ENCODE results near the gene ELSPBP1.
"Not testable (repeated sequence)": the region's sequence is repeated elsewhere in the genome, so short reads cannot be mapped to it uniquely, and the experiment has no call there.

ELSPBP1 gene

DNA sequence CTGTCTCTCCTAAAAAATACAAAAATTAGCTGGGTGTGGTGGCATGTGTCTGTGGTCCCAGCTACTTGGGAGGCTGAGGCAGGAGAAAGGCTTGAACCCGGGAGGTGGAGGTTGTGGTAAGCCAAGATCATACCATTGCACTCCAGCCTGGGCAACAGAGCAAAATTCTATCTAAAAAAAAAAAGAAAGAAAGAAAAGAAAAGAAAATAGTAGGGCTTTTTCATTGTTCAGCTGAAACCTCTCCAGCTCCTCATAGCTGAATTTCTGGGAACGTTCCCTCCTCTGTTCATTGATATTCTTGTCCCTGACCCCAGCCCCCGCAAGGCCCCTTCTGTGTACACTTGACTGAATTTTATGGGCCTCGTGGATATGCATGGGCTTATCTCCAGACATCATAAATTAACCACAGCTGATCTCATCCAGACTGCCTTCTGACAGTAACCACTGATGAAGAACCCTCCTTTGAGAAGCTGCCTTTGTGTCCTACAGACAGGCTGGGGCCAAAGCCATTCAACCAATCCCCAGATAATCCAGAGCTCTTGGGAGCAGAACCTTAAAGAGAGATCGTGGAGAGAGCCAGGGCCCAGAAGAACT, at the start of gene ELSPBP1:
Gene ELSPBP1, plus strand, starts transcription at position 424 of the 594 bp plus-strand sequence. CDS start 14,036 bp downstream, outside the sequence.
- no peak for DNase-seq (ENCODE audit: low read depth in 2 of 2)

DNA sequence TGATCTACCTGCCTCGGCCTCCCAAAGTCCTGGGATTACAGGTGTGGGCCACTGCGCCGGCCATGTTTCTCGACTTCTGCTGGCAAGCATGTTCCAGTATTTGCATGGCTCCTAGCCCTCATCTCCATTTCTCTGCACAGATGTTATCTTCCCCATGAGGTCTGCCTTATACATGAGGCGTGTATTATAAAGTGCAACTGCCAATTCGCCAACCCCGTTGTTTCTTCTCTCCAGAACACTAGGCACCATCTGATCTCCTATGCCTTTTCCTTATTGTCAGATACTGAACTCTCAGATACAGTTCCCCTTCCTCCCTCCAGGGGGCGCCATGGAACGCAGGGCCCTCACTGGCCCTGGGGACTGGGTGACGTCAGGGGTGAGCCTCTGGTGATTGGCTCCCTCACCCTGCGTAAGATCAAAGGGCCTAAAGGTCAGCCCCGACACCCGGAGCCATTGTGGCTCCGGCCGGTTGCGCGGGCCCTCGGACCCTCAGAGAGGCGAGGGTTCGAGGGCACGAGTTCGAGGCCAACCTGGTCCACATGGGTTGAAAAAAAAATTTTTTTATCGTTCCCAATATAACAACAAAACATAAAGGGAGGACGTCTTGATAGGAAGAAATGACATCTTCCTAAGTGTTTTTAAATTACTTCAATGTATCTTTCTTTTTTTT, 44.4 kb upstream of the ELSPBP1 start:
- not testable (repeated sequence) for DNase-seq (ENCODE audit: low read depth in 2 of 2)

DNA sequence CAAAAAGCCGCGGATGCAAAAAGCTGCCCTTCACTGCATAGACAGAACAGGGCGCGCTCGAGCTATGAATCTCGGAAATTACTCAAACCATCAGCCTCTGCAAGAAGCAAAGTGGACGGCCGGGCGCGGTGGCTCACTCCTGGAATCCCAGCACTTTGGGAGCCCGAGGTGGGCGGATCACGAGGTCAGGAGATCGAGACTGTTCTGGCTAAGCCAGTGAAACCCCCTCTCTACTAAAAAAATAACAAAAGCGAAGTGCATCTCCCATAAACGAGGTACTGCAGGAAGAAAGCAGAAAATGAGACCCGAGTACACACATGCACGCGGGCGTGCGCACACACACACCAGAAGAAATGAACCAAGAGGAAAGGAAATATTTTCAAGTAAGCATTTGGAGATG, 42.3 kb upstream of the ELSPBP1 start:
- DNase-seq (ENCODE audit: low read depth in 2 of 2), result not testable (repeated sequence)

DNA sequence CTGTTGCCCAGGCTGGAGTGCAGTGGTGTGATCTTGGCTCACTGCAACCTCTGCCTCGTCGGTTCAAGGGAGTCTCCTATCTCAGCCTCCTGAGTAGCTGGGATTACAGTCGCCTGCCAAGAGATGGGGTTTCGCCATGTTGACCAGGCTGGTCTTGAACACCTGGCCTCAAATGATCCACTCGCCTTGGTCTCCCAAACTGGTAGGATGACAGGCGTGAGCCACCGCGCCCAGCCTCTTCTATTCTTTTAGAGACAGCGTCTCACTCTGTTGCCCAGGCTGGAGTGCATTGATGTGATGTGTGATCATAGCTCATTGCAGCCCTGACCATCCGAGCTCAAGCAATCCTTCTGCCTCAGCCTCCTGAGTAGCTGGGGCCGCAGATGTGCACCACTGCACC, 38.5 kb upstream of the ELSPBP1 start:
- DNase-seq (ENCODE audit: low read depth in 2 of 2), result not testable (repeated sequence)

DNA sequence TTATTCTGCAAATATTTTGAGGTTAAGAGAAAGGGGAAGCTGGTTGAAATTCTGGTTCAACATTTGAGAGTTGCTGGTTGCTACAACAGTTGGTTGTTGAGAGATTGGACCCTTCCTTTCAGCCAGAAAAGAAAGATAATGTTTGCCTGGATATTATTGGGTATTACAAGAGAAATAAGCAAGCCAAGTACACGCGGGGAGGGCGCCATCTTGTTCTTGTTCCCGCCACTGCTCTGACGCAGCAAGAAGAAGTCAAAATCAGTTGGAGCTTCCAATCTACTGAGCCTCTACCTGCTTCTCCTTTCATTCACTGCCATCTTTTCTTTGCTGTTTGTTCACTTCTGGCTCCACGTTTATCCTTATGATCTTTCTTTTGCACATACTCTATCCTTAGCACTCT, 20.9 kb upstream of the ELSPBP1 start:
- no peak for DNase-seq (ENCODE audit: low read depth in 2 of 2)

DNA sequence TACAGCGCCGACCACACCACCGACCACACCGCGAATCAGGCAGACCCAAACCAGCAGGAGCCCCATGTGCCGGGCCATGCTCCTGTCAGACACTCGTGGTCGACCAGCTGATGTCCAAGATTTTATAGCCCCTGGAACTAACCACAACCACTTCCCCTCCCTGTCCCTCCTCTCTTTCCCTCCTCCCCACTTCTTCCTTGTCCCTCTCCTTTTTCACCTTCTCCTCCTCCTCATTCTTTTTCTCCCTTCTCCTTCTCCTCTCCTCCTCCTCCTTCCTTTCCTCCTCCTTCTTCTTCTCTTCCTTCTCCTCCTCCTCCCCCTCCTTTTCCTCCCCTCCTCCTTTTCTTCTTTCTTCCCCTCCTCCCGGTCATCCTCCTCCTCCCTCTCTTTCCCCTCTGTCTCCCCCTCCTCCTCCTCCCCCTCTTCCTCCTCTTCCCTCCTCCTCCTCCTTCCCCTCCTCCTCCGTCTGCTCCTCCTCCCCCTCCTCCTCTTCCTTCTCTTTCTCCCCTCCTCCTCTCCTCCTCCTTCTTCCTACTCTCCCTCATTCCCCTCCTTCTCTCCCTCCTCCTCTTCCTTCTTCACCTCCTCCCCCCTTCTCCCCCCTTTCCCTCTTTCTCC, 3.1 kb upstream of the ELSPBP1 start:
- no peak for DNase-seq (ENCODE audit: low read depth in 2 of 2)

DNA sequence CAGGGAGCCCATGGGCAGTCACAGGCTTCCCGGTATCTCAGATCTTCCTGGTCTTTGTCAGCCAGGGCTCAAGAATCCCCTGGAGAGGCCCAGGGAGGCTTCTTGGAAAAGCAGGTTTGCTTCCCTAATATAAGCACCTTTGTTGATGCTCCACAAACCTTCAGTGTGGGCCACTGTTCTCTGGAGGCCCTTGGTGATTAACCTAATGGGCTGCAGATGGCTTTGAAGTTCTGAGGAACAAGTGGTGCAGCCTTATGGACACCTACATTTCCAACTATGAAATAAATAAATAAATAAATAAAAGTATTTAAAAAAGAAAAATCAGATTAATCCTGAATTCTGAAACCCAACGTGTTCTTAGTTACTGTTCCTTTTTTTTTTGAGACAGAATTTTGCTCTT, 2.4 kb upstream of the ELSPBP1 start, which contains the start of gene BSPH1:
Gene BSPH1, minus strand, starts transcription at position 101 of the 400 bp plus-strand sequence. Its CDS starts 89 bp downstream, at position 12.
- DNase-seq (ENCODE audit: low read depth in 2 of 2), result no peak

DNA sequence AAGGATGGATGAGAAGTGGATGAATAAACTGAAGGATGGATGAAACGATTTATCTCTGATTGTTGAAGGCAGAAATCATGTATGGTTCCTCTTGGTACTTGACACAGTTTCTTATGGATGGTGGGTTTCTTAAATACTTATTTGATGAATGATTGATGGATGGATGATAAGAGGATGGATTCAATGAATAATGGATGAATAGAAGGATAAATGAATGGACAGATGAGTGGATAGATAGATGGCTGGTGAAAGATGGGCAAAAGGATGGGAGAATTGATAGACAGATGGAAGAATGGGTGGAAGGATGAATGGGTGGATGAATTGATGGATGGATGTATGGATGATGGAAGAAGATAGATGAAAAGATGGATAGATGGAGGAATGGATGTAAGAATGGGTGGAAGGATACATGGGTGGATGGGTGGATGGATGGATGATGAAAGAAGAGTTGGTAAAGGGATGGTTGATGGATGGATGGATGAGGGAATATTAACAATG, 1.8 kb downstream of the ELSPBP1 start:
- no peak for DNase-seq (ENCODE audit: low read depth in 2 of 2)

DNA sequence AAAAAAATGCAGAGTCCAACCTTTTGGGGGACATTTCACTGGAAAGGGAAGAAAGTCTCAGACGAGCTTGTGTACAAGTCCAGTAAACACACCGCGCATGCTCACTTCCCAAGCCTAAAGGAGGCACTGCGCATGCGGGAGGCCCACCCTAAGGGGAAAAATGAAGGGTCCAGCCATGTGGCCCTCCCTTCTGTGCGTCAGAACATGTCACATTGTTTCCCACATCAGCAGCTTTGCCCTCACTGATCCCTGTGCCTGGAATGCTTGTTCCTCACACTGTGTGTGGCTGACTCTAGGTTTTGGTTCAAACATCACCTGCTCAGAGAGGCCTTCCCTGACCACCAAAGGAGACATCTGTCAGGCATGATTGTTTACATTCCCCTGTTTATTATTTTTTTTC, 4.4 kb downstream of the ELSPBP1 start:
- DNase-seq (ENCODE audit: low read depth in 2 of 2), result no peak

DNA sequence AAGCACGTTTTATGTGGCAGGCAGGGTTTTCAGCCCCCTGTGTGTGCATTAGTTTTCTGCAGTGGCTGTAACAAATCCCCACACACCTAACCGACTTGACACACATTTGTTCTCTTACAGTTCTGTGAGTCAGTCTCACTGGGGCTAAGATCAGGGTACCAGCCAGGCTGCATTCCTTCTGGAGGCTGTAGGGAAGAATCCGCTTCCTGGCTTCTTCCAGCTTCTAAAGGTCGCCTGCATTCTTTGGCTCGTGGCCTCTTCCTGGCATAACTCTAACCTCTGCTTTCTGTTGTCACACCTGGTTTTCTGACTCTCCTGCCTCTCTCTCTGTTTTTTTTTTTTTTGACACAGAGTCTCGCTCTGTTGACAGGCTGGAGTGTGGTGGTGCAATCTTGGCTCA, 6.4 kb downstream of the ELSPBP1 start:
- no peak for DNase-seq (ENCODE audit: low read depth in 2 of 2)

DNA sequence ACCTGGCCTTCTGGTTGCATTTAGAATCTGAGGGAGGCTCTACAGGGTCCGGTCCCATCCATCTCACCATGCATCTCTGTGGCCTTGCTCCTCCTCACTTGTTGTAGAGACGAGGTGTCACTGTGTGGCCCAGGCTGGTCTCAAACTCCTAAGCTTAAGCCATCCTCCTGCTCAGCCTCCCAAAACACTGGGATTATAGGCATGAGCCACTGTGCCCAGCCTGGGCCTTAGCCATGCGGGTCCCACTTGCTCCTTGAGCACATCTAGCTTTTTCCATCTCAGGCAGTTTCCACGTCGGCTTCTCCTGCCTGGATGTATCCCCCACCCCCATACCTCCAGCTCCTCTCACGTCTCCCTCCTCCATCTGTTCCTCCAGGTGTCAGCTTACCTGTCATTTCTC, 9.8 kb downstream of the ELSPBP1 start:
- DNase-seq (ENCODE audit: low read depth in 2 of 2), result no peak

DNA sequence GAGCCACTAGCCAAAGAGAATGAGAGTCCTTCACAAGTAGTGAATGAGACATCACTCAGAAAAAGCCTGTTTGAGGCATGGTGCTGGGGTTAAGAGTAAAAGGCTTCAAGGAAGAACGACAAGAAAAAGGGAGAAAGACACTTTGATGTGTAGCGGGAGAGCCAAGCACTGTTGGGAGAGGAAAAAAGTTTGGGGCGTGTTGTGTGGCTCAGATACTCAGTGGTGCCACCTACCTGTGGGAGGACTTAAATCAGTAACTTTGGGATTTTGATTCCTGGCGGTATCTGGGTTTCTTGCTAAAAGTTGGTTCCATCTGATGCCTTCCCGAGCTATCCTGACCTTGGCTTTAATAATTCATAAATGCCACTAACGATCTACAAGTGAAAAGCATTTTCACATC, 12.3 kb downstream of the ELSPBP1 start:
- no peak for DNase-seq (ENCODE audit: low read depth in 2 of 2)

DNA sequence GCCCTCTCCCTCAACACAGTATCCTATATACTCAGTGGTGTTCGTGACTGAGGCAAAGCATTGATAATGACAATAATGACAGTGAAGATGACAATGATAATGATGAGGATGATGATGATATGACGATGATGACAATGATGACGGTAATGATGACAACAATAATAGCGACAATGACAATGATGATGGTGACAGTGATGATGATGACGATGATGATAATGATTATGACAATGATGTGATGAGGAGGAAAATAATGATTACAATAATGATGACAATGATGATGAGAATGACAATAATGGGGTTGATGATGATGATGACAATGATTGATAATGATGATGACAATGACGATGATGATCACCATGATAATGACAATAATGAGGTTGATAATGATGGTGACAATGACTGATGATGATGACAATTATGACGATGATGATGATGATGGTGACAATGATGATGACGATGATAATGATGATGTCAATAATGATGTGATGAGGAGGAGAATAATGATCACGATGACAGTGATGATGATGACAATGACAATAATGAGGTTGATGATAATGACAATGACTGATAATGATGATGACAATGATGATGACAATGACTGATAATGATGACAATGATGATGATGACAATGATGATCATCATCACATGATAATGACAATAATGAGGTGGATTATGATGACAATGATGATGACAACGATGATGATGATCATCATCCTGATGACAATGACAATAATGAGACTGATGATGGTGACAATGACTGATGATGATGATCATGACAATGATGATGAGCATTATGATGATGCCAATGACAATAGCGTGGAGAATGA, 16.7 kb downstream of the ELSPBP1 start:
- no peak for DNase-seq (ENCODE audit: low read depth in 2 of 2)

DNA sequence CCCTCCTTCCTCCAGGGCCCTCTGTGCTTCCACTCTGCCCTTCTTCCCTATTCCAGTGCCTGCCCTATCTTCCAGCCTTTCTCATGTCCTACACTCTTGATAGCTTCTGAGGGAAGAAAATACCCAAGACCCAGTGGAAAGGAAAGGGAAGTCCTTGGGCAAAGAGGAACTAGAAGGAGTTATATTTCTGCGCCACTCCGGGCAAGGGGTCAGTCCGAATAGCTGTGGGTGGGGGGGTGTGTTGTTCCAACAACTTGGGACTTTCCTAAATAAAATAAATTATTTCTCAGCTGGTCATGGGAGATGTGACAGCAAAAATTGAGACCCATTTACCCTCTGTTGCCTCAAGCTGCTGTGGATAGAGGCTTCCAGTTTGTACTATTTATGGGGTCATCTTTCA, 26.3 kb downstream of the ELSPBP1 start:
- DNase-seq (ENCODE audit: low read depth in 2 of 2), result no peak

DNA sequence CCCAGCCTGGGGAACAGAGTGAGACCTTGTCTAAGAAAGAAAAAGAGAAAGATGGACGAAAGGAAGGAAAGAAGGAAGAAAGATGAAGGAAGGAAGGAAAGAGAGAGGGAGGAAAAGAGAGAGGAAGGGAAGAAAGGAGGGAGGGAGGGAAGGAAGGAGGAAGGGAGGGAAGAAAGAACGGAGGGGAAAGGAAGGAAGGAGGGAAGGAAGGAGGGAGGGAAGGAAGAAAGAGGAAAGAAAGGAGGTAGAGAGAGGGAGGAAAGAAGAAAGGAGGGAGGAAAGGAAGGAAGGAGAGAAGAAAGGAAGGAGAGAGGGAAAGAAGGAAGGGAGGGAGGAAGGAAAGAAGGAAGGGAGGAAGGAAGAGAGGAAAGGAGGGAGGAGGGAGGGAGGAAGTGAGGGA, 28.6 kb downstream of the ELSPBP1 start:
- no peak for DNase-seq (ENCODE audit: low read depth in 2 of 2)

DNA sequence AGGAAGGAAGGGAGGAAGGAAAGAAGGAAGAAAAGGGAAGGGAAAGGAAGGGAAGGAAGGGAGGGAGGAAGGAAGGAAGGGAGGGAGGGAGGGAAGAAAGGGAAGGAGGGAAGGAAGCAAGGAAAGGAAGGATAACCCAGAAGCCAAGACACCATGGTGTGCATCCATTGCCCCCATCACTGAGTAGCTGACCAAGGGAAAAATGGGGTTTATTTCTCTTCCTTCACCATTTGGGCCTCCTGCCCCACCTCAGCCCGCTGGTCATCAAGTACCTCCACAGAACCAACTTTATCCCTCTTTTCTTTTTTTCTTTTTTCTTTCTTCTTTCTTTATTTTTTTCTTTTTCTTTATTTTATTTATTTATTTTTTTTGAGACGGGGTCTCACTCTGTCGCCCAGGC, 29.1 kb downstream of the ELSPBP1 start:
- no peak for DNase-seq (ENCODE audit: low read depth in 2 of 2)

DNA sequence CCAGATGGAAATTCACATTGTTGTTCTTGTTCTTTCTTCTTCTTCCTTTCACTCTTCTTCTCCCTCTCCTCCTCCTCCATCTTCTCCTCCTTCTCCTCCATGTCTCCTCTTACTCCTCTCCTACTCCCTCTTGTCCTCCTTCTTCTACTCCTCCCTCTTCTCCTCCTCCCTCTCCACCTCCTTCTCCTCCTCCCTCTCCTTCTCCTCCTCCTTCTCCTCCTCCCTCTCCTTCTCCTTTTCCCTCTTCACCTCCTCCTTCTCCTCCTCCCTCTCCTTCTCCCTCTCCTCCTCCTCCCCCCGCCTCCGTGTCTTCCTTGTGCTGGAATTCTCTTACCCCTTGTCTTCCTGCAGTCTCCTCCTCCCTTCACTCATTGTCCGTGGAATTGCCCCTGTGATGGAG, 31.0 kb downstream of the ELSPBP1 start:
- DNase-seq (ENCODE audit: low read depth in 2 of 2), result no peak

DNA sequence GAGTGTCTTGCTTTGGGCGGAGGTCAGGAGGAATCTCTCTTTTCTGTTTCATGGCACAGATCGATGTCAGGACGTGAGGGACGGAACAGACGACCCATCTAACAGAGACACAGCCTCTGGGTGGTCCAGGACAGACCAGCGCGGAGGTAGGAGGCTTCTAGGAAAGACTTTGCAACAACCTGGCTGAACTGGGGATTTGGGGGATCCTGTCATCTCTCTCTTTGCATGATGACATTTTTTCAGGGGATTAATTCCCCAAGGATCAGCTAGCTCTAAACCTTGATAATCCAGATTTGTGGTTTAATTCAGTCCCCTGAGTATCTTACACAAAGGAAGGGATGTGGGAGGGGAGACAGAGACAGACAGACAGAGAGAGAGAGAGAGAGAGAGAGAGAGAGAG, 35.0 kb downstream of the ELSPBP1 start:
- DNase-seq (ENCODE audit: low read depth in 2 of 2), result no peak

DNA sequence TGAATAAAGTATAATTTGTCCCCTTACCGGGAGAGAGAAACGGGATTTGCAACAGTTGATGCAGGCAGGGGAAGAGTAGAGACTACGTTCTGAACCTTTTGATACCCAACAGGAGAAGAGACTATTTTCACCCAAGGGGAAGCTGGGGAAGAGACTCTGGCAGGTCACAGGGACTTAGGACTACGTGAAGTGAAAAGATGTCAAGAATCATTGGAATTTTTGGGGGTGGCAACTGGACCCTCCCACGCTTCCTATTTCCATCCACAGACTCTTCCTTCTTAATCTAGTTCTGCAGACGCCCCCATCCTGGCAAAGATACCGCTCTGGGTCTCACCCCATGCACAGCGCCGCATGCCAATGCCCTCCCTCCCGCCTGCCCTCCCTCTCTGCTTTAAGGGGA, 35.6 kb downstream of the ELSPBP1 start:
- DNase-seq (ENCODE audit: low read depth in 2 of 2), result no peak

DNA sequence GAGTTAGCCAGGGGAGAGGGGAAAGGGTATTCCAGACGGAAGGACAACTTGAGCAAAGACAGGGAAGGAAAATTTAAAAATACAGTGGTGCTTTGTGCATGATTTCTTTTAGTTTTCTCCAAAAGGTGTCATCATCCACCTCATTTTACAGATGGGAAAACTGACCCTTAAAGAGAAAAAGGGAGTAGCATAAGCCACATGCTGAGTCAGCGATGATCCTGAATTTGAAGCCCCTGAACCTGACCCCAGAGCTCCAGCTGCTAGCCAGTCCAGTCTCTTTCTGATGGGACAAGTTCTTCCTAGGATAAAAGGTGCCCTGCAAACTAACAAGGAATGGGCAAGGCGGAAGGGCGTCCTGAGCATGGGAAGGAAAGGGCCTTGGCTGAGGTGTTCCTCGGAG, 39.2 kb downstream of the ELSPBP1 start:
- DNase-seq (ENCODE audit: low read depth in 2 of 2), result no peak

DNA sequence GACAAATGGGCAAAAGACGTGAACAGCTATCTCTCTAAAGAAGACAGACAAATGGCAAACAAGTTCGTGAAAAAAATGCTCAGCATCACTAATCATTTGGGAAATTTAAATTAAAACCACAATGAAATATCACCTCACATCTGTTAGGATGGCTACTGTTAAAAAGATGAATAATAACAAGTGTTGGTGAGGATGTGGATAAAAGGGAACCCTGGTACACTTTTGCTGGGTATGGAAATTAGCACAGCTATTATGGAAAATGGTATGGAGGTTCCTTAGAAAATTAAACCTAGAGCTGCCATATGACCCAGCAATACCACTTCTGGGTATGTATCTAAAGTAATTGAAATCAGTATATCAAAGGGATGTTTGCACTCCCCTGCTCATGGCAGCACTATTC, 42.3 kb downstream of the ELSPBP1 start:
- DNase-seq (ENCODE audit: low read depth in 2 of 2), result no peak

DNA sequence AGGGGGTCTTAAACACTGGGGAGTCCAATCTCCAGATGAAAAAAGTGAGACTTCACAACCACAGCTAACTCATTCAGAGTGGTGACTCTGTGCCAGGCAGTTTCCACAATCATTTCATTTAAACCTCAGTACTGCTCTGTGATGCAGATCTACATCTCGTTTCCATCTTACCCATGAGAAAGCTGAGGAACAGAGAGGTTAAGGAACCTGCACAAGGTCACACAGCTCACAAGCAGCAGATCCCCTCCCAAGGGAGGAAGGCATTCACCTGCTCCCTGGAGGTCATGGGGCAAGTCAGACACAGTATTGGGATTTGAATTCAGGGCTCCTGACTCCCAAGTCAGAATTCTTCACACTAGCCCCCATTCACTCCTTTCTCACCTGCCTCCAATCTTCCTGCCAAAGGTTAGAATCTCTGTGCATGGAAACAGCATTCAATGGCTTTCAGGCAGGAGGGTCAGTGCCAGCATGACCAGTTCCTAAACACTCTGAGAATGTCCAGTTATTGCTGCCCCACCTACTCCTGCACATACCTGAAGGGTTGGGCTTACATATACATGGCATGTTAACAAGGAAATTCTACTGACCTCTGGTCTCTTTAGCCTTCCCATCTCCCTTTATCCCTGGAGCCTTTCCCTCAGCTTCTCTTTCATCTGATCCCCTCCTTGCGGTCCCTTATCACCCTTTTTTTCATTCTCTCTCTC, 47.6 kb downstream of the ELSPBP1 start:
- no peak for DNase-seq (ENCODE audit: low read depth in 2 of 2)
